H1 (cell line): ENCODE data around the gene PRRT4. TPM values are rescaled to one million over a fixed set of nuclear protein-coding genes. Genes with fewer than 3 reads are reported as not detected.

ENCODE experiments used
- CTCF ChIA-PET: fragments of 300-600 bp; sonication (Branson Sonifier 250); formaldehyde crosslinking; loops from one replicate; lab custom pipeline; 2021; ENCODE audit not compliant: partially characterized antibody; lab: Charles Lee
- POLR2A ChIA-PET: fragments of 300-600 bp; sonication (Branson Sonifier 250); formaldehyde crosslinking; loops from one replicate; lab custom pipeline; 2021; ENCODE audit warnings: inconsistent platforms; ENCODE audit not compliant: partially characterized antibody; lab: Charles Lee
- DNase-seq, 2 experiments: peaks; one replicate each; pipeline versions ENCODE4 v3.0.0 to v3.0.0-alpha.2; 2010 to 2022; ENCODE audit warnings: low spot score in 2 of 2, low read depth in 1 of 2, mixed read lengths in 1 of 2
- FAIRE-seq: peaks from 2 replicates; lab custom pipeline; 2011; peaks lifted over from hg19 to GRCh38; lab: Jason Lieb, UNC
- H2AFZ ChIP-seq: 2 replicates; pipeline ENCODE4 v1.8.1; 2012; ENCODE audit warnings: low read length, inconsistent platforms
- H2AK5ac ChIP-seq: 2 replicates; pipeline ENCODE4 v1.6.1; 2013; ENCODE audit warnings: low read depth, low read length
- H2BK120ac ChIP-seq: replicated peaks from 2 replicates; pipeline ENCODE3; 2013; ENCODE audit warnings: low read depth, low read length, inconsistent platforms
- H2BK12ac ChIP-seq: 2 replicates; pipeline ENCODE4 v1.6.1; 2013; ENCODE audit warnings: low read depth, low read length
- H2BK15ac ChIP-seq: 2 replicates; pipeline ENCODE4 v1.6.1; 2013; ENCODE audit warnings: low read length
- H2BK20ac ChIP-seq: 2 replicates; pipeline ENCODE4 v1.6.1; 2013; ENCODE audit warnings: low read length
- H2BK5ac ChIP-seq: 2 replicates; pipeline ENCODE4 v1.6.1; 2013; ENCODE audit warnings: low read depth, low read length
- H3K14ac ChIP-seq: 2 replicates; pipeline ENCODE4 v1.6.1; 2013; ENCODE audit warnings: inconsistent platforms; ENCODE audit not compliant: insufficient read length
- H3K18ac ChIP-seq: 2 replicates; pipeline ENCODE4 v1.6.1; 2013; ENCODE audit warnings: low read length; ENCODE audit errors: extremely low read depth
- H3K23ac ChIP-seq: 2 replicates; pipeline ENCODE4 v1.6.1; 2013; ENCODE audit warnings: inconsistent platforms; ENCODE audit not compliant: insufficient read length
- H3K23me2 ChIP-seq: 2 replicates; pipeline ENCODE4 v1.6.1; 2013; ENCODE audit warnings: low read depth, low read length
- H3K27ac ChIP-seq: 2 replicates; pipeline ENCODE4 v1.6.1; 2011; ENCODE audit warnings: low read depth, low read length, inconsistent platforms
- H3K27me3 ChIP-seq, 4 experiments: replicated peaks in 1 of 4; 1 replicate in 1 of 4; 2 replicates in 3 of 4; pipeline versions ENCODE4 v1.6.1 to v1.8.1; 2011 to 2013; ENCODE audit warnings: low read length in 3 of 4, mild to moderate bottlenecking in 3 of 4, inconsistent platforms in 2 of 4, mixed read lengths in 2 of 4, moderate library complexity in 1 of 4; ENCODE audit not compliant: control insufficient read depth in 3 of 4, insufficient read depth in 3 of 4; ENCODE audit errors: extremely low read depth in 1 of 4
- H3K36me3 ChIP-seq, 4 experiments: 2 replicates each; pipeline versions ENCODE4 v1.6.1 to v1.8.1; 2011 to 2013; ENCODE audit warnings: mild to moderate bottlenecking in 4 of 4, low read length in 3 of 4, moderate library complexity in 2 of 4, control low read depth in 1 of 4, inconsistent platforms in 1 of 4; ENCODE audit not compliant: insufficient read depth in 4 of 4, control insufficient read depth in 2 of 4
- H3K4ac ChIP-seq: replicated peaks from 2 replicates; pipeline ENCODE3; 2013; ENCODE audit warnings: low read length, low read depth, mixed read lengths, inconsistent platforms; ENCODE audit not compliant: insufficient read length
- H3K4me1 ChIP-seq, 4 experiments: replicated peaks in 1 of 4; 1 replicate in 1 of 4; 2 replicates in 3 of 4; pipeline versions ENCODE4 v1.6.1 to v1.8.1; 2011 to 2013; ENCODE audit warnings: low read length in 3 of 4, inconsistent platforms in 2 of 4, mixed read lengths in 1 of 4; ENCODE audit not compliant: insufficient read depth in 4 of 4, control insufficient read depth in 3 of 4
- H3K4me2 ChIP-seq, 2 experiments: 2 replicates each; pipeline versions ENCODE4 v1.6.1 to v1.8.1; 2011 to 2013; ENCODE audit warnings: low read depth in 2 of 2, low read length in 2 of 2, control low read depth in 1 of 2, inconsistent platforms in 1 of 2, mild to moderate bottlenecking in 1 of 2; ENCODE audit not compliant: insufficient read depth in 1 of 2
- H3K4me3 ChIP-seq, 4 experiments: fragments of 200-600, 300-600 bp in 1 of 4; sonication (generic), shearing (Covaris generic), sonication (Bioruptor Twin) in 1 of 4; 2 replicates each; pipeline versions ENCODE4 v1.5.1 to v1.8.1; 2011 to 2016; ENCODE audit warnings: low read length in 4 of 4, low read depth in 3 of 4, control low read depth in 2 of 4, inconsistent platforms in 2 of 4, mild to moderate bottlenecking in 2 of 4, mixed read lengths in 1 of 4, moderate library complexity in 1 of 4; ENCODE audit not compliant: insufficient read depth in 2 of 4; ENCODE audit errors: extremely low read depth in 1 of 4
- H3K56ac ChIP-seq: replicated peaks from 2 replicates; pipeline ENCODE3; 2013; ENCODE audit warnings: low read depth, mild to moderate bottlenecking, mixed read lengths, low read length, inconsistent platforms; ENCODE audit not compliant: insufficient read length
- H3K79me1 ChIP-seq: 2 replicates; pipeline ENCODE4 v1.6.1; 2013; ENCODE audit warnings: low read depth, low read length, control low read depth
- H3K79me2 ChIP-seq, 2 experiments: 2 replicates each; pipeline versions ENCODE4 v1.6.1 to v1.8.1; 2012 to 2013; ENCODE audit warnings: low read length in 2 of 2, mild to moderate bottlenecking in 2 of 2, inconsistent platforms in 1 of 2; ENCODE audit not compliant: insufficient read depth in 2 of 2, control insufficient read depth in 1 of 2
- H3K9ac ChIP-seq, 4 experiments: replicated peaks in 1 of 4; 1 replicate in 1 of 4; 2 replicates in 3 of 4; pipeline versions ENCODE4 v1.6.1 to v1.8.1; 2011 to 2013; ENCODE audit warnings: low read depth in 3 of 4, low read length in 3 of 4, control low read depth in 2 of 4, mild to moderate bottlenecking in 2 of 4, moderate library complexity in 2 of 4, inconsistent platforms in 1 of 4; ENCODE audit errors: extremely low read depth in 1 of 4
- H3K9me3 ChIP-seq, 2 experiments: 2 replicates each; pipeline versions ENCODE4 v1.6.1 to v1.8.1; 2012 to 2013; ENCODE audit warnings: mild to moderate bottlenecking in 2 of 2, moderate library complexity in 2 of 2, control low read depth in 1 of 2, inconsistent platforms in 1 of 2, low read depth in 1 of 2, low read length in 1 of 2, mixed read lengths in 1 of 2; ENCODE audit not compliant: insufficient read depth in 2 of 2
- H4K20me1 ChIP-seq, 2 experiments: replicated peaks in 1 of 2; 2 replicates each; pipeline versions ENCODE3 to v1.8.1; 2011 to 2013; ENCODE audit warnings: inconsistent platforms in 2 of 2, low read length in 2 of 2, mild to moderate bottlenecking in 1 of 2; ENCODE audit not compliant: insufficient read depth in 2 of 2, control insufficient read depth in 1 of 2
- H4K5ac ChIP-seq: 2 replicates; pipeline ENCODE4 v1.6.1; 2013; ENCODE audit warnings: low read length, low read depth, mixed read lengths, inconsistent platforms; ENCODE audit not compliant: insufficient read length
- H4K8ac ChIP-seq: 2 replicates; pipeline ENCODE4 v1.8.0; 2013; ENCODE audit warnings: mild to moderate bottlenecking, moderate library complexity, low read length, inconsistent platforms; ENCODE audit not compliant: insufficient read depth; ENCODE audit errors: extremely low read depth
- H4K91ac ChIP-seq: replicated peaks from 2 replicates; pipeline ENCODE3; 2013; ENCODE audit warnings: low read length, mixed read lengths, inconsistent platforms; ENCODE audit not compliant: insufficient read length
- CHD2 ChIP-seq: IDR thresholded peaks from 2 replicates; pipeline ENCODE4 v1.6.1; 2012; ENCODE audit warnings: low read length, improper control_type of control experiment
- EZH2 ChIP-seq: fragments of 200-600 bp; sonication (generic); IDR thresholded peaks from 2 replicates; pipeline ENCODE4 v1.7.1; 2012; ENCODE audit warnings: low read depth, mild to moderate bottlenecking, moderate library complexity, low read length, inconsistent platforms; ENCODE audit not compliant: severe bottlenecking
- JUND ChIP-seq: IDR thresholded peaks from 2 replicates; pipeline ENCODE4 v1.6.1; 2011; ENCODE audit warnings: mild to moderate bottlenecking, improper control_type of control experiment, low read length
- KDM4A ChIP-seq: IDR thresholded peaks from one replicate; pipeline ENCODE4 v1.7.1; 2012; ENCODE audit warnings: low read depth, mild to moderate bottlenecking, moderate library complexity, low read length, inconsistent platforms; ENCODE audit not compliant: severe bottlenecking
- NANOG ChIP-seq: IDR thresholded peaks from 2 replicates; pipeline ENCODE4 v1.6.1; 2011; ENCODE audit warnings: low read length, low read depth, mild to moderate bottlenecking, inconsistent platforms; ENCODE audit not compliant: insufficient read depth, poor library complexity, severe bottlenecking
- POLR2AphosphoS5 ChIP-seq: IDR thresholded peaks from 2 replicates; pipeline ENCODE4 v1.6.1; 2011; ENCODE audit warnings: low read depth, low read length
- RBBP5 ChIP-seq: IDR thresholded peaks from 2 replicates; pipeline ENCODE4 v1.7.1; 2012; ENCODE audit warnings: low read depth, mild to moderate bottlenecking, inconsistent platforms, low read length, moderate library complexity, borderline replicate concordance
- SP1 ChIP-seq: IDR thresholded peaks from 2 replicates; pipeline ENCODE4 v1.6.1; 2011; ENCODE audit warnings: low read depth, low read length
- SP2 ChIP-seq: IDR thresholded peaks from 2 replicates; pipeline ENCODE4 v1.6.1; 2012; ENCODE audit warnings: mild to moderate bottlenecking, low read length, inconsistent platforms
- SP4 ChIP-seq: IDR thresholded peaks from 2 replicates; pipeline ENCODE4 v1.6.1; 2012; ENCODE audit warnings: low read length, inconsistent platforms
- TAF1 ChIP-seq: IDR thresholded peaks from 2 replicates; pipeline ENCODE4 v1.6.1; 2011; ENCODE audit warnings: mild to moderate bottlenecking, low read depth, low read length
- TCF12 ChIP-seq: IDR thresholded peaks from 2 replicates; pipeline ENCODE4 v1.6.1; 2011; ENCODE audit warnings: low read depth, mild to moderate bottlenecking, low read length
- ZNF274 ChIP-seq: IDR thresholded peaks from 2 replicates; pipeline ENCODE4 v1.7.0; 2012; ENCODE audit warnings: low read length, borderline replicate concordance; ENCODE audit errors: extremely low read depth
- WGBS, 2 experiments: shearing (Covaris generic) in 1 of 2; methylation state at CpG; one replicate each; pipeline versions ENCODE4 v1.1.6 to v1.1.7; 2013 to 2015; ENCODE audit warnings: low lambda C conversion rate in 2 of 2, mixed read lengths in 2 of 2, inconsistent platforms in 1 of 2, low coverage in 1 of 2, missing lambda C conversion rate in 1 of 2; ENCODE audit not compliant: insufficient replicate concordance in 2 of 2, insufficient coverage in 1 of 2, insufficient read length in 1 of 2; ENCODE audit errors: extremely low coverage in 1 of 2, missing lambda C conversion rate in 1 of 2; 5-methylcytosine and 5-hydroxymethylcytosine counted together
- polyA plus RNA-seq, 7 experiments: library from polyadenylated mRNA; depleted of rRNA in 3 of 7; stranded (reverse) in 5 of 7; unstranded in 2 of 7; fragments of >200 nt in 5 of 7; fragments of 200-250 nt in 2 of 7; gene quantifications; 1 replicate in 5 of 7; 2 replicates in 1 of 7; 4 replicates in 1 of 7; pipeline versions ENCODE4 v1.2.1 to v1.2.3, GENCODE V29; 2011 to 2013; ENCODE audit warnings: missing spikeins in 2 of 7, mixed read lengths in 2 of 7
- total RNA-seq: library from RNA; stranded (reverse); fragmentation: NEBNext Ultra II Directional; extraction: Animal tissue kit (Norgen Biotek cat#: 25700); gene quantifications from 2 replicates; pipeline ENCODE4 v1.2.1, GENCODE V29; 2021

Gene PRRT4
- total and polyA plus RNA-seq, 2 of the 8 experiments (the other 6 are each of a cell fraction or from before 2014, with no cell fraction given) = 0.34 to 1.0 TPM

DNA sequence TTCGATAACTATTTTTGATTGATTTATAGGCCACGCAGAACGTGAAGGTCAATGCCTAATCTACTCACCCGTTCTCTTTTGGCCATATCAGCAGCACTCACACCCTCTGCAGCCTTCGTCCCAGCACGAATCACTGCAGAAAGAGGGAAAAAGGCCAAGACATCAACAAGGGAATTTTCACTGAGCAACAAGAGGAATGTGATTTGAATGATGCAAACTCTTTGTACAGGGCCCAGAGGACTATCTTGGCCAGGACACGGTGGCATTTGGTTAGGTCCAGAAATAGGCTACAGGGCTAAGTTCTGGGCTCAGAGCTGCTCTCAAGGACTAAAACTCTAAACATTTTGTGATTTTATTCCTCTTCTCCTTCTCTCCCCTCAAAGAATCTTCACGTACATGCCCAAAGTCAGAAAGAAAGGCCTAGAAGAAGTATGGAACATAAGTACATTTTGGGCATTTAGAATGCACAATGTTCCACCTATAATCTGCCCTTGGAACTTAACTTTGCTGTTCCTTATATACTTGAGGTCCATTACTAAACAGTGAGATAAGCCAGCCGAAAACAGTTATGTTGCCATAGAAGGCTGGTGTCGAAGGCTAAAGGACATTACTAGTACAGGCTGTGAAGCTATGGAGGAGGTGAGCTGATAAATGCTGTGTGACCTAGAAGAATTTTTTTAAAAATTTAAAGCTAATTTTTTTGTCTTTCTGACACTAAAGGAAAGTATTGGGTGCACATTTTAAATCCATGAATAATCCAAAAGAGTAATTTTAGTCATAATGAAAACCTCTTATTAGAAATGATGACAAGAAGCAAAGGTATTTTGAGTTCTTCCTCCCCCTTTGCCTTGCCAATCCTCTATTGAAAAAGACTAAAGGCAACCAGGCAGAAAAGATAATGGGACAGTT is 37.8 kb downstream of the PRRT4 start:
- no peak overlapping the region for H2BK12ac ChIP-seq
- no peaks in the 10 kb centered on the region; the same call in 1 of the 2 replicates for H3K79me1 ChIP-seq
- no peak overlapping the region for H2AK5ac ChIP-seq
- H3K4me3 ChIP-seq = no peak overlapping the region
- no peak overlapping the region for H2BK20ac ChIP-seq
- no peak overlapping the region for H3K14ac ChIP-seq
- H2BK120ac ChIP-seq = no peak overlapping the region
- WGBS, 2 experiments = 88% methylated on average over 10 of the region's 10 CpGs; no CpG with 5 or more reads in 1 of the 2 experiments
- FAIRE-seq (no peak), DNase-seq (no peak)
- H3K4ac ChIP-seq = no peak overlapping the region
- no peaks in the 10 kb centered on the region for H3K23me2 ChIP-seq
- H3K27me3 ChIP-seq = no peaks in the 10 kb centered on the region
- H3K9ac ChIP-seq = no peak overlapping the region
- ChIA-PET POLR2A (interaction anchor here (0.5 to 2.0 kb wide), 2 partner anchors 9 to 11 kb away, joined by 3 to 5 read pairs; no protein-coding TSS in a partner anchor), CTCF (interaction anchor here (0.8 to 5.0 kb wide), 6 partner anchors 11 to 114 kb away, joined by 3 to 22 read pairs (median 4); no protein-coding TSS in a partner anchor)
- no peak overlapping the region for H4K8ac ChIP-seq
- no peak overlapping the region for H3K4me2 ChIP-seq
- H3K4me1 ChIP-seq = no peaks in the 10 kb centered on the region
- H3K18ac ChIP-seq = no peak overlapping the region
- peaks cover 28 to 78% (median 49%) of the 10 kb centered on the region in 4 experiments for H3K36me3 ChIP-seq
- H2AFZ ChIP-seq = no peak overlapping the region
- H3K23ac ChIP-seq = no peak overlapping the region
- no peak overlapping the region for H3K27ac ChIP-seq
- no peaks in the 10 kb centered on the region for H3K79me2 ChIP-seq
- H4K91ac ChIP-seq = no peak overlapping the region
- no peaks in the 10 kb centered on the region for H3K9me3 ChIP-seq
- H3K56ac ChIP-seq = no peak overlapping the region
- no peaks in the 10 kb centered on the region for H4K20me1 ChIP-seq
- no peak overlapping the region for H4K5ac ChIP-seq
- H2BK15ac ChIP-seq = no peak overlapping the region
- H2BK5ac ChIP-seq = no peak overlapping the region
- no peak for TF ChIP-seq KDM4A
- TF ChIP-seq SP2 = no peak
- no peak for TF ChIP-seq TAF1
- TF ChIP-seq SP1 = no peak
- no peak for TF ChIP-seq RBBP5
- no peak for TF ChIP-seq EZH2
- no peak for TF ChIP-seq JUND
- no peak for TF ChIP-seq SP4
- TF ChIP-seq NANOG = no peak
- no peak for TF ChIP-seq CHD2
- no peak for TF ChIP-seq POLR2AphosphoS5
- no peak for TF ChIP-seq ZNF274
- no peak for TF ChIP-seq TCF12
